ENCODE measurements around the gene GNB1. TPM values are rescaled to one million over a fixed set of nuclear protein-coding genes. Genes with fewer than 3 reads are reported as not detected.

The GNB1 gene
- total RNA-seq, 6 donors from 2014 or later: 126 to 386 (median 173) TPM

DNA sequence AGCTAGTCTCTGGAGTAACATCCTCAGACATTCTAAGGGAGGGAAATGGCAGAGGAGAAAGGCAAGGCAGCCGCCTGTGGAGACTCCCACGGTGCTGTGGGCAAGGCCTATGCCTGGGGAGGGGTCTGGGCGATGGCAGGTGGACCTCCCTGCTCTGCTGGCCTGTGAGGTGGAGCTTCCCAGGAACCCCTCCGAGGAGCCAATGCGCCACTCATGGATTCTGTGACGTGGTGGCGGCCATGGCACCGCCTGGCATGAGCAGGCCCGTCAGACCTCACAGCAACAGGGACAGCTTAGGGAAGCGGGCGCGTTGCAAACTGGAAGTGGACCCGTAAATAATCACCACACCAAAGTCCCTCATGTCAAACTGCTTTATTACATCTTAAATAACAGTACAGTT, 106.0 kb downstream of the GNB1 start:
- Histone ChIP-seq H3K27me3 (no peaks in the 10 kb centered on the region), H3K9me3 (no peaks in the 10 kb centered on the region), H3K4me1 (peaks cover 36 to 42% (median 38%) of the 10 kb centered on the region in 4 donors), H3K4me3 (no peak overlapping the region), H3K27ac (no peak overlapping the region), H3K36me3 (peaks cover 40 to 55% (median 50%) of the 10 kb centered on the region in 4 donors)
- ATAC-seq (ENCODE audit: low FRiP score in 2 of 2) (no peak), DNase-seq (peak in 1 of 2 donors; percentile 40)
- 92 to 94% methylated on average over 13 of the region's 13 CpGs for WGBS, 2 donors
- TF ChIP-seq POLR2A (IDR thresholded peaks at IDR 0.05) (no peak), EP300 (IDR thresholded peaks at IDR 0.05) (no peak), POLR2AphosphoS5 (IDR thresholded peaks at IDR 0.05) (no peak)
- TF ChIP-seq, protein P1, sequence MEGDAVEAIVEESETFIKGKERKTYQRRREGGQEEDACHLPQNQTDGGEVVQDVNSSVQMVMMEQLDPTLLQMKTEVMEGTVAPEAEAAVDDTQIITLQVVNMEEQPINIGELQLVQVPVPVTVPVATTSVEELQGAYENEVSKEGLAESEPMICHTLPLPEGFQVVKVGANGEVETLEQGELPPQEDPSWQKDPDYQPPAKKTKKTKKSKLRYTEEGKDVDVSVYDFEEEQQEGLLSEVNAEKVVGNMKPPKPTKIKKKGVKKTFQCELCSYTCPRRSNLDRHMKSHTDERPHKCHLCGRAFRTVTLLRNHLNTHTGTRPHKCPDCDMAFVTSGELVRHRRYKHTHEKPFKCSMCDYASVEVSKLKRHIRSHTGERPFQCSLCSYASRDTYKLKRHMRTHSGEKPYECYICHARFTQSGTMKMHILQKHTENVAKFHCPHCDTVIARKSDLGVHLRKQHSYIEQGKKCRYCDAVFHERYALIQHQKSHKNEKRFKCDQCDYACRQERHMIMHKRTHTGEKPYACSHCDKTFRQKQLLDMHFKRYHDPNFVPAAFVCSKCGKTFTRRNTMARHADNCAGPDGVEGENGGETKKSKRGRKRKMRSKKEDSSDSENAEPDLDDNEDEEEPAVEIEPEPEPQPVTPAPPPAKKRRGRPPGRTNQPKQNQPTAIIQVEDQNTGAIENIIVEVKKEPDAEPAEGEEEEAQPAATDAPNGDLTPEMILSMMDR (IDR thresholded peaks at IDR 0.05): no peak

DNA sequence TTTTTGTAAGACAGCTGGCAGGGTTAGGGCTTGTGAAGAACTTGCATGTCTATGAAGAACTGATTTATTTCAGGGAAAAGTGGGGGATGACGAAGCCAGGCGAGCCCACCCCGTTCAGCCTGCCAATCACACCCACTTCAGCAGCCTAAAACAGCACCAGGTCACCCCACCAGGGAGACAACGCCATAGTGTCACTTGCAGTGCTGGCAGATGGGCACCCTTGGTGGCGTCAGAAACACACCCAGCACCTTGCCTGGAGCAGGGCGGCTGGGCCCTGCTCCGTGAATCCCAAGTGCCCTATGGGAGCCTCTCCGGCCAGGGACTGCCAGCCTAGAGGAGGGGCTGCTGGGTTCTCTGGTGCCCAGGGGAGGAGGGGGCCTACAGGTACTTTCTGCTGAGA, 107.6 kb downstream of the GNB1 start:
- no peak for DNase-seq
- WGBS, 2 donors: 54 to 60% methylated on average over 6 to 8 of the region's 8 CpGs
- H3K4me1 ChIP-seq: peaks cover 48 to 55% (median 54%) of the 10 kb centered on the region in 4 donors
- TF ChIP-seq, protein P1 (IDR thresholded peaks at IDR 0.05): no peak
- no peak for ATAC-seq (ENCODE audit: low FRiP score in 2 of 2)
- peaks cover 26 to 39% (median 36%) of the 10 kb centered on the region in 4 donors for H3K36me3 ChIP-seq
- H3K4me3 ChIP-seq: peak overlapping the region in 2 of 4 donors; percentile 41 to 47
- H3K27ac ChIP-seq: peak overlapping the region; percentile 77 to 97 (median 92)
- H3K9me3 ChIP-seq: no peaks in the 10 kb centered on the region
- H3K27me3 ChIP-seq: no peaks in the 10 kb centered on the region

DNA sequence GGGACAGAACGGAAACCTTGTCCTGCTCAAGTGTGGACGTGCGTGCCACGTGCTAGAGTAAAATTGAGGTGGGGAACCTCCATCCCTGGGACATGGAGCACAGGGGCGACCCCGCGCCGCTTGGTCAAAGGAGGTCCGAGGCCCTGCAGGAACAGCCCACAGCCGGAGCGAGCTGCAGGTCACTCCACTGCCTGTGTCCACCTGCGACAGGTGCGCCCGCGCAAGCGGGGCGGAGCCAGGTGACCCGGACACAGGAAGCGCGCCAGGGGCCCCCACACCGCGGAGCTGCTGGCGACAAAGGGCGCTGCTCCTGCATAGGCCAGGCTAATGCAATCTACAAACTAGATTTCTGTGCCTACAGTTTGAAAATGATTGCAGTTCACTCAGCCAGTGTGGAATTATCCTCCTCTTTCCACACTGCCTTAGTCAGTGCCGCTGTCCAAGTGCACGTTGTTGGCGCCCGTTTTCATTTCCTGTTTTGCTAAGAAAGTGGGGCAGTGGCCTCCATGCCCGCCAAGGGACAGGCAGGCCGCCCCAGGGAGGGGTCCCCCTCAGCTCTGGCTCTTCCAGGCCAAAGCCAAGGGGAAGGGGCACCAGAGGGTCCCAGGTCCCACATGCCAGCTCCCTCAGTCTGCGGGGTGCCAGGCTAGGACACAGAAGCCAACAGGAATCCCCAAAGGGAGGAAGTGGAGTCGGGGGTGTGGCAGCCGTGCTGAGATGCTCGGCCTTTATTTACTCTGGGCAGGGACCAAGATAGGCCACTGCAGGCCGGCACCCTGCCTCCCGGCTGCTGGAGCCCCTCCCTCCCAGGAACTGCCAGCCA, 108.3 kb downstream of the GNB1 start:
- H3K9me3 ChIP-seq: no peaks in the 10 kb centered on the region
- 1 to 5% methylated on average over 26 of the region's 36 CpGs for WGBS, 2 donors
- peak overlapping the region in 3 of 4 donors; percentile 26 to 47 (median 41) for H3K4me3 ChIP-seq
- peak overlapping the region; percentile 77 to 97 (median 92) for H3K27ac ChIP-seq
- H3K36me3 ChIP-seq: peaks cover 21 to 32% (median 29%) of the 10 kb centered on the region in 4 donors
- DNase-seq (peak; percentile 90 to 92), ATAC-seq (ENCODE audit: low FRiP score in 2 of 2) (peak; percentile 44 to 85)
- no peaks in the 10 kb centered on the region for H3K27me3 ChIP-seq
- TF ChIP-seq POLR2A (IDR thresholded peaks at IDR 0.05): peak in 1 of 4 donors; percentile 60
- TF ChIP-seq EP300 (IDR thresholded peaks at IDR 0.05): no peak
- TF ChIP-seq POLR2AphosphoS5 (IDR thresholded peaks at IDR 0.05): peak in 1 of 2 donors; percentile 3
- TF ChIP-seq, protein P1 (IDR thresholded peaks at IDR 0.05): peak in 1 of 6 experiments; percentile 2
- peaks cover 48 to 59% (median 54%) of the 10 kb centered on the region in 4 donors for H3K4me1 ChIP-seq

DNA sequence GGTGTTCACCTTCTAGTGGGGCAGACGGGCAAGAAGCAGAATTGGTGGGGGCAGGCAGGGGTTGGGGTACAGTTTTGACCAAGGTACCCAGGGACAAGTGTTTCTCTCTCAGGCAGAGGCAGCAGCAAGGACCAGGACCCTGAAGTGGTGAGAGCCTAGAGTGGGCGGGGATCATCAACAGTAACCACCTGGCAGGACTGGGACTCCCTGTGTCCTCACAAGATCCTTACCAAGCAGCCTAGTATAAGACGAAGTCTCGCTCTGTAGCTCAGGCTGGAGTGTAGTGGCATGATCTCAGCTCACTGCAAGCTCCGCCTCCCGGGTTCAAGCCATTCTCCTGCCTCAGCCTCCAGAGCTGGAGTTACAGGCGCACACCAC, 109.4 kb downstream of the GNB1 start:
- 77% methylated on average over 3 to 7 of the region's 7 CpGs for WGBS, 2 donors
- H3K27ac ChIP-seq: peak overlapping the region; percentile 90 to 97 (median 94)
- no peaks in the 10 kb centered on the region for H3K27me3 ChIP-seq
- peaks cover 57 to 70% (median 65%) of the 10 kb centered on the region in 4 donors for H3K4me1 ChIP-seq
- ATAC-seq (ENCODE audit: low FRiP score in 2 of 2): no peak
- no peak overlapping the region for H3K4me3 ChIP-seq
- TF ChIP-seq POLR2AphosphoS5 (IDR thresholded peaks at IDR 0.05) (no peak), POLR2A (IDR thresholded peaks at IDR 0.05) (no peak), EP300 (IDR thresholded peaks at IDR 0.05) (no peak)
- TF ChIP-seq, protein P1 (IDR thresholded peaks at IDR 0.05): no peak
- peak in 1 of 2 donors; percentile 60 for DNase-seq
- H3K36me3 ChIP-seq: peaks cover 12 to 21% (median 19%) of the 10 kb centered on the region in 4 donors
- H3K9me3 ChIP-seq: no peaks in the 10 kb centered on the region

Measured in upper lobe of left lung (tissue), 6 donors.